IMR-90 (cell line): Measurements from ENCODE around the gene CNTN5.

Experiments used
- POLR2A ChIP-seq: IDR thresholded peaks from 2 replicates; pipeline ENCODE4 v1.6.1; 2012; ENCODE audit warnings: mild to moderate bottlenecking, low read depth, low read length
- SMC3 ChIP-seq: fragments of 150-350 bp; IDR thresholded peaks from 2 replicates; pipeline ENCODE4 v1.6.1; 2016; ENCODE audit warnings: low read depth, mild to moderate bottlenecking, antibody characterized with exemption, low read length, moderate library complexity
- TF ChIP-seq, protein P1 (sequence below): conservative IDR thresholded peaks from 2 replicates; pipeline ENCODE4 v1.5.1; 2012; ENCODE audit warnings: mild to moderate bottlenecking, low read depth, low read length, improper control_type of control experiment

DNA sequence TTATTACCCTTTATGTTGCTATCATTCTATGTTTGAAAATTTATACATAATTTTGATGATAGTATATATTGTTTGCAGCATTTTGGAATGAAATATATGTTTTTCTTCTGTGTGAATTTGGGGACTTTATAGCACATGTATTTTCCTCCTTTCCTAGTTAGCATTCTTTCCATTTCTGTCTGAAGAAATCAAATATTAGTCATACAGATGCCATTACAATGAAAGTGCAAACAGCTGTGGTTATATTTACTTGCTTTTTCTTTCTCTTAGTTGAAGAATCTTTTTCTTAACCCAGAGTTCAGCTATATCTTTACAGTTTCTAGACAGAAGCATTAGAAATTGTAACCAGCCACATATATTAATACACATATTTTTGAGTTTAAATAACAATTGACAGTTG is 913.3 kb downstream of the CNTN5 start:
- TF ChIP-seq, protein P1, sequence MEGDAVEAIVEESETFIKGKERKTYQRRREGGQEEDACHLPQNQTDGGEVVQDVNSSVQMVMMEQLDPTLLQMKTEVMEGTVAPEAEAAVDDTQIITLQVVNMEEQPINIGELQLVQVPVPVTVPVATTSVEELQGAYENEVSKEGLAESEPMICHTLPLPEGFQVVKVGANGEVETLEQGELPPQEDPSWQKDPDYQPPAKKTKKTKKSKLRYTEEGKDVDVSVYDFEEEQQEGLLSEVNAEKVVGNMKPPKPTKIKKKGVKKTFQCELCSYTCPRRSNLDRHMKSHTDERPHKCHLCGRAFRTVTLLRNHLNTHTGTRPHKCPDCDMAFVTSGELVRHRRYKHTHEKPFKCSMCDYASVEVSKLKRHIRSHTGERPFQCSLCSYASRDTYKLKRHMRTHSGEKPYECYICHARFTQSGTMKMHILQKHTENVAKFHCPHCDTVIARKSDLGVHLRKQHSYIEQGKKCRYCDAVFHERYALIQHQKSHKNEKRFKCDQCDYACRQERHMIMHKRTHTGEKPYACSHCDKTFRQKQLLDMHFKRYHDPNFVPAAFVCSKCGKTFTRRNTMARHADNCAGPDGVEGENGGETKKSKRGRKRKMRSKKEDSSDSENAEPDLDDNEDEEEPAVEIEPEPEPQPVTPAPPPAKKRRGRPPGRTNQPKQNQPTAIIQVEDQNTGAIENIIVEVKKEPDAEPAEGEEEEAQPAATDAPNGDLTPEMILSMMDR: no peak
- TF ChIP-seq POLR2A: no peak
- no peak for TF ChIP-seq SMC3
